GM18858 (cell line): ENCODE results near the gene PDE4D.
"Not testable (repeated sequence)": the region's sequence is repeated elsewhere in the genome, so short reads cannot be mapped to it uniquely, and the experiment has no call there.

Experiments
- ATAC-seq: cut with Tn5 transposase; IDR thresholded peaks from one replicate; pipeline ENCODE4 v1.9.1; 2021; ENCODE audit not compliant: unreplicated experiment

Gene PDE4D

GRCh38 chr5:59587489-59588337 is 305.8 kb downstream of the PDE4D start:
- no peak for ATAC-seq

GRCh38 chr5:59586841-59587240 is 306.7 kb downstream of the PDE4D start:
- ATAC-seq = no peak

GRCh38 chr5:59584858-59585846 is 308.4 kb downstream of the PDE4D start:
- no peak for ATAC-seq

- ATAC-seq = no peak
These were observed 309.5 kb downstream of the PDE4D start for GRCh38 chr5:59583810-59584562.

DNA sequence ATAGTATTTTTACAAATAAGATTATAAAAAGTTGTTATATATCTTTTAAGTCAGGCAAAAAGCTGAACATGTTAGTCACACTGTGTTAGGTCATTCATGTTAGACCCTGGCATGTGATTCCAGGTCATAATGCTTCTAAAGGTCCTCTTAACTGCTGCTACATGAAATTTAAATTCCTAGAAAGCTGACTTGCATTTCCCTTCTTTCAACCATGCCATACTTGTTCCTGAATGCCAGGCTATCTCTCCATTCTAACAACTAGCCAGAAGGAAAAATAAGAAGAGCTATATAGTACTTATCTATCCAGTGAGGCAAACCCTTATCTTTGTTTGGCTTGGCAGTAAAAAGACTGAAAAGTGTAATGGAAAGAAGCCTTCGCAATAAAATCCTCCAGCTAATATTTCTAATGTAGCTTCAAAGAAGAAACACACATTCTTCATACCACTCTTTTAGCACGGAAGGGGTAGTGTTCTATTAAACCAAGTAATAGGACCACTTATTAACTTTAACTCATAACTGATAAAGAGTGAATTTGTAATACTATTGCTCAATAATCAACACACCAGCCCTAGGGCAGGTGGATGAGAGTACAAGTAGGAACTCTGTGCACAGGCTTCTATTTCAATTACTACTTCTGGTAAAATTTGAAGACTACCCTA is 310.2 kb downstream of the PDE4D start:
- no peak for ATAC-seq

- no peak for ATAC-seq
These were observed 310.8 kb downstream of the PDE4D start for GRCh38 chr5:59582746-59583145.

DNA sequence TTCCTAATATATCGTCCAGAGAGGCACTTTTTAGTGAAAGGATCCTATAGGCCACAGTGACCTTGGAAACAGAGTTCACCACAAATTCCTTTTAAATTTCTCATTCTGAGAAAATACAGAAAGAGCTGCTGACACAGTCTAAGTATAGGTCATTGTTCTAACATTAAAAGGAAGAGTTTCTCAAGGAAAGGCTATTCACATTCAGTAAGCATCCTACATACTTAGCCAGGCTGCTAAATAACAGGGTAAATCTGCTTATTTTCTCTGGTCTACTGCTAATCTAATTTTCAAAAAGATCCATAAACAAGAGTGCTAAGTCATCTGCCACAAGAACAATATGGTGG is 313.7 kb downstream of the PDE4D start:
- ATAC-seq = no peak

- no peak for ATAC-seq
These were observed 314.3 kb downstream of the PDE4D start for GRCh38 chr5:59579101-59579823.

- ATAC-seq = no peak
These were observed 316.0 kb downstream of the PDE4D start for GRCh38 chr5:59577485-59577884.

DNA sequence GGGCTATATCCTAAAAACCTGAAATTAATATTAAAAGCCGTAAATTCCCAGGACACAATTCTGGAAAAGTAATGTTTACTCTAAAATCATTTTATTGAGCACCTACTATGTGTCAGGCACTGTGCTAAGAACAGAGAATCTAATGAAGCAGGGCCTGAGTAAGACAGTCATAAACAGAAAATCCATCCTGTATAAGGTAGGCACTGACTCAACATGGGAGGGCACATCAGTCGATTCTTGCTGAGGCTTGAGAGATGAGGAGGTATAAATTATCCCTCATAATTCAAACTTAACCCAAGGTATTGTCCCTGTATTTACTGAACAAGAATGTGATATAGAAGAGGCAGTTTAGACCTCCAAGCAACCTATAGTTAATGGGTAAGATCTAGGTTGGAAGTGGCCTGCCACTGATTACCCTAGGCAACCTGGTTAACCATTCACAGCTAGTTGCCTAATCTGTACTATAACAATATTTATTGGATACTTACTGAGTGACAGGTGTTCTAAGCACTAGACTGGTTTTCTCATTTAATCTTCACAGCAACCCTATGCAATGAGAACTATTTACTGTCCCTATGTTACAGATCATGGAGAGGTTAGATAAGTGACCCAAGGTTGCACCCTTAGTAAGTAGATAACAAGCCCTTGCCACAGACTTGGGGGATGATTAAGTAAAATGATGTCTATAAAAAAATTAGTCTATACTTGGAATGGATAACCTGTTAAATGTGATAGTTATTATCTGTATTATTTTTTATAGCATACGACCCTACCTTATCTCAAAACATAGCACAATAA is 317.7 kb downstream of the PDE4D start:
- no peak for ATAC-seq

GRCh38 chr5:59573509-59573908 is 320.0 kb downstream of the PDE4D start:
- not testable (repeated sequence) for ATAC-seq

GRCh38 chr5:59571067-59571466 is 322.5 kb downstream of the PDE4D start:
- no peak for ATAC-seq

- no peak for ATAC-seq
These were observed 323.8 kb downstream of the PDE4D start for GRCh38 chr5:59569608-59570334.

DNA sequence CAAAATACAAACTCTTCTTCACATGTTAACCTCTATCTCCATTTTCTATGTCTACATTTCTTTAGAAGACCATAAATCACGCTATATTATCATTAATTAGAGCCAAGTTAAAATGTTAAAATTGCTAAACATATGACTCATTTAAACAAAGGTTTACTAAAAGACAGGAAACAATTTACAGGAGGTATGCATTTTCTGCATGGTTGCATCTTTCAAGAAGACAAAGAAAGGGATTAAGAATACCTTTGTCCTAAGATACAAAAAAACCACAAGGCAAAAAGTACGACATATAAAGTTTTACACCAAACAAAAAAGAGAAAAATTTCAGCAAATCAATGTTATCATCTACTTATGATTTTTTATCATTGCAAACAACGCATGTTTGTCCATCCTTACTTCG is 324.4 kb downstream of the PDE4D start:
- ATAC-seq = no peak

- ATAC-seq = no peak
These were observed 325.4 kb downstream of the PDE4D start for GRCh38 chr5:59568161-59568560.

DNA sequence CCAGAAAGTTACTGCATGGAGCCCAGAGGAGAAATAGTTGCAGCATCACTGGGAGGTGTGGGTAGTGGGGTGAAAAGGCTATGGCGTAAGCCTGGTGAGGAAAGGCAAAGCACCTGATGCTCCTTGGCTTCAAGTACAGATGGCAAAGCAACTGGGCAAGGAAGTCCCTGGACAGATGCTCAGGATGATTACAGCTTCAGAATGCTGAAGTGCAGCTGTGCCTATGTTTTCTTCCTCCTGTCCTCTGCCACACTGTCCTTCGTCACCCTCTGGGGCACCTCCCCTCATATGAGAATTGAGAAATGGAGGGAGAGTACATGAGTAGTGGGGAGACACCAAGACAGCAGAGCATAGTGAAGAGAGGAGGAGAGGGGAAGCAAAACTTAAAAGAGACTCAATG is 328.0 kb downstream of the PDE4D start:
- ATAC-seq = no peak

- ATAC-seq = no peak
These were observed 328.6 kb downstream of the PDE4D start for GRCh38 chr5:59564895-59565294.

DNA sequence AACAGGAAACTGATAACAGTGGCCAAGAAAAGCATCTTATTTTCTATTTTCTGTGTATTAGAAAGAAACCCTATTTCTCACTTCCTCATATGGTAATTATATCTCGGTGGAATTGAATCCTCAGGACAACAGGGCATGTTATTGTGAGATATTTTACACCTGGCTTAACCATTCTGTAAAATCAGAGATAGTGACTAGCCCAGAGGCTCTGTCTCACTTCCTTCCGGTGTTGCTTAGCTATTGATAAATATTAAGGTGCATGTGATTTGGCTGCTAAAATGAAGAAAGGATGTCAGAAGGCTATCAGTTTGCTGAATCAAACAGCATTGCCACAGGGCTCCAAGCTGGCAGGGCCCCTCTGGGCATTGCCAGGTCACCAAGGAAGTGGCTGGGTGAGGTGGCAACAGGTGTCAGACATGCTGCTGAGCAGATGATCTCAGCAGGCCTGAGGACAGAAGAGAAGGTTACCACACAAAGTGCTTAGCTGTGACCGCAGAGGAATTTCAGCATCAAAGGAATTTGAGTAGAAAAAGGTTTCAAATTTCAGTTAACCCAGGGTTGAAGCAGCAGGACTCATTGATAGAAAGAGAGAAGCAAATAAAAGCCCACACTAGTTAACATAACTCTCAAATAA is 330.7 kb downstream of the PDE4D start:
- peak; percentile 97 for ATAC-seq
